Dermis blood vessel endothelial cell (primary cell): ENCODE measurements around the gene ABHD17A. TPM values are rescaled to one million over a fixed set of nuclear protein-coding genes. Genes with fewer than 3 reads are reported as not detected.
A peak's percentile ranks its signal among the peaks of the same experiment; 100 is the strongest.

ENCODE experiments used
- DNase-seq: peaks from one replicate; pipeline ENCODE4 v3.0.0; 2010
- total RNA-seq: library from RNA; depleted of rRNA; stranded (reverse); fragments of >200 nt; gene quantifications from 2 replicates; pipeline ENCODE4 v1.2.3, GENCODE V29; 2014

The ABHD17A gene
- total RNA-seq, 1 donor from 2014 or later, result 142 TPM

DNA sequence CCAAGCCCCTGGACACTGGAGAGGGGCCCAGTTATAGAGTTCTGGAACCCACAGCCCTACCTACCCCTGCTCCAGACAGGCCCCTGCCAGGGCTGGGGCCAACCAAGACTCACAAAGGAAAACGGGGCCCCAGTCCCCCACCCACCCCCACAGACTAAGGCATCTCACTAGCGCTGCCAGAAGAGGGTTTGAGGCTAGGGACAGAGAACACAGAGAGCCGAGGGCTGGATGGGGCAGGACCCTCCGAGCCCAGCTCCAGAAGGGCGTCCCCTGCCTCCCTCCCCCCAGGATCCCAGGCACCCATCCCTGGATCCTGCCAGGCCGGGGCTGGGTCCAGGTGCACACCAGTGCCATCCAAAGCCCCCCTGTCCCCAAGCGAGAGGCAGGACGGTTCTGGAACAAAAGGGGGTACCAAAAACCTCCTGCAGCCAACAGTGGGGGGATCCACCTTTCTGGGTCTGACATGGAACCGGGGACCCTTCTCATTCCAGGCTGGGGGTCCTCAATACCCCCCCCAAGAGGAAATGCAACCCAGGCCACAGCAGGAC lies 32.6 kb downstream of the ABHD17A start:
- no peak for DNase-seq

DNA sequence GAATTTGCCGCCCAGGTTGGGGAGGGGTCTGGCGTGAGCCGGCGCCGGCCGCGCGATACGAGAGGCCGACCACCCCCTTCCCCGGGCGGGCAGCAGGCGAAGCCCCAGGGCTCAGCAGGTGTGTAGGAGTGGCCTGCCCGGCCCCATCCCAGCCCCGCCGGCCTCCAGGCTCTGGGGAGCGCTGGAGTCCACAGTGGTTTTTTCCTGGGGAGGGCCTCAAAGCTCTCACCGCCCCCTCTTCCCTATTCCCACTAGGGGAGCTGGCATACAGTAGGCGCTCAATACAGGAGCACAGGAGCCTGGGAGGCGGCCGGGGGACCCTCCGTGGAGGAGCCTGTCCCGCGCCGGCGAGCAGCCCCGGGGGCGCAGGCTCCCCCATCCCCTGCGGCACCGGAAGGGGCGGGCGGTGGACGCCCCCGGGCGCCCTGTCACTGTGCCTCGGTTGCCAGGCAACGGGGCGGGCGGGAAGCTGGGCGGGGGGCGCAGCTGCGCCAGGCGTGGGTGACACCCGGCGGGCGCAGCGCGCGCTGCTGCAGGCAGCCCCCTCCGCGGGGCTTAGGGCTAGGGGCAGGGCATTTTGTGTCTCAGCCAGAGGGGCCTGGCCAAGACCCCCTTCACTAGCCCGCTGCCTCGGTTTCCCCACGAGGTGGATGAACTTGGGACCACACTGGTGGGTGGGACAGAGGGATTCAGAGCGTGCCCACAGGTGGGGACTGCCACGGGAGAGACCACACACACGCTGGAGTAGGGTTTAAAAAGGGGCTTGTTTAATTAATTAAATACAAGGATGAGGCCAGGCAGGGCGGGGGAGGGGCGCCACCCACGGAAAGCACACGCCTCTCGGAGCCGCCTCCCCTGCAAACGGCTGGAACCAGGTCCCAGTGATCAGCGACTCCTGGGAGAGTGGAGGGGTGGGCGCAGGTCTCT lies 33.4 kb downstream of the ABHD17A start:
- no peak for DNase-seq

DNA sequence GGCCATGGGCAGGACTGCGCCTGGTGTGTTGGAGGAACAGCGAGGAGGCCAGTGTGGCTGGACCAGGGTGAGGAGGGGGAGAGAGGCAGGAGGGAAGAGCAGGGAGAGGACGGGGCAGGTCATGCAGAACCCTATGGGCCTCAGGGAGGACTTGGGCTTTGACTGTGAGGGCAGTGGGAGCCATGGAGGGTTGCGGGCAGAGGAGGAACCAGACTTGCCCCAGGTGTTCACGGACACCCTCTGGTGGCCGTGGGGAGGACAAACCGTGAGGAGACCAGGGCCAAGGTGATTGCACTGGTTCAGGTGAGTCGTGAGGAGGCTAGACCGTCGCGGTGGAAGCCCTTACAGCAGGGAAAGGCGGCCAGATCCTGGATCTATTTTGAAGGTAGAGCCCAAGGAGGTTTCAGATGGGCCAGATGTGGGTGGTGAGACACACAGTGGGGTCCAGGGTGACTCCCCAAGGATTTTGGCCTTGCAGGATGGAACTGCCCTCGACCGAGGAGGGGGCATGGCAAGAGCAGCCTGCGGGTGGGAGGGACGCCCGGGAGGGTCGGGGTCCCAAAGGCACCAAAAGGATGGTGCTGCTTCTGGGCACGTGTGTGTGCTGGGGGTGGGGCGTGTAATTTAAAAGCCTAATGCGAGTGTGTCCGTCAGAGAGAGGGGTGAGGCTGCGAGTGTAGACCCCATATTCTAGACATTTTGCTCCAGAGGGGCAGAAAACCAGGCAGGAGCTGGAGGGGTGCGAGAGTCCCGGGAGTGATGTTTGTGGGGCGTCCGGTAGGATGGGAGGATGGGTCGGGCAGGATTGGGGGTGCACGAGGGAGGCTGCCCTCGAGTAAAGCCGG lies 34.3 kb downstream of the ABHD17A start:
- no peak for DNase-seq

DNA sequence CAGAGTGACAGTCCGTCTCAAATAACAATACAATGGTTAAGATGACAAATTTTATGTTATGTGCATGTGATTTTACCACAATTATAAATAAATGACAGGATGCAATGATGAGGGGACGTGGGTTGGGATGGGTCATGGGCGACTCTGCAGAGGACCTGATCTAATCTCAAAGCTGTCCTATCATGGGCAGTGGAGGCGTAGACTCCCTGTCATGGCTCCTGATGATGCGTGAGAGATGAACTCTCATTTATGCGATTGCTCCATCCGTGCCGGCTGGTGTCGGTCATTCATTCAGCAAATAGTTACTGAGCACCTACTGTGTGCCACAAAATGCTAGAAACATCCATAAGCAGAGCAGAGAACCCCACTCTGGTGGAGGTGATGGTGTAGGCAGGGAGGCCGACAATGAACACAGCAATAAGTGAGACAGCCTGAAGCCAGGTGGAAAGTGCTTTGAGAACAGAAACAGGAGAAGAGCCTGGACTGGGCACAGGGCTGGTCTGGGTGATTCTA lies 35.4 kb downstream of the ABHD17A start:
- DNase-seq, result no peak

DNA sequence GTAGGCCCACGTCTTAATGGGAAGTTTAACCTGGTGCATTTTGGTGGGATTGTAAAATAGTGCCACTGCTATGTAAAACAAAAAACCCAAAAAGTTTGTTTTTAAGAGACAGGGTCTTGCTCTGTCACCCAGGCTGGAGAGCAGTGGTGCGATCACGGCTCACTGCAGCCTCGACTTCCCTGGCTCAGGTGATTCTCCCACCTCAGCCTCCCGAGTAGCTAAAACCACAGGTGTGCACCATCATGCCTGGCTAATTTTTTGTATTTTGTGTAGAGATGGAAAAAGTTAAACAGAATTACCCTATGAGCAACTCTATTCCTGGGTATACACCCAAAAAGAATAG lies 36.2 kb downstream of the ABHD17A start:
- DNase-seq, result no peak

DNA sequence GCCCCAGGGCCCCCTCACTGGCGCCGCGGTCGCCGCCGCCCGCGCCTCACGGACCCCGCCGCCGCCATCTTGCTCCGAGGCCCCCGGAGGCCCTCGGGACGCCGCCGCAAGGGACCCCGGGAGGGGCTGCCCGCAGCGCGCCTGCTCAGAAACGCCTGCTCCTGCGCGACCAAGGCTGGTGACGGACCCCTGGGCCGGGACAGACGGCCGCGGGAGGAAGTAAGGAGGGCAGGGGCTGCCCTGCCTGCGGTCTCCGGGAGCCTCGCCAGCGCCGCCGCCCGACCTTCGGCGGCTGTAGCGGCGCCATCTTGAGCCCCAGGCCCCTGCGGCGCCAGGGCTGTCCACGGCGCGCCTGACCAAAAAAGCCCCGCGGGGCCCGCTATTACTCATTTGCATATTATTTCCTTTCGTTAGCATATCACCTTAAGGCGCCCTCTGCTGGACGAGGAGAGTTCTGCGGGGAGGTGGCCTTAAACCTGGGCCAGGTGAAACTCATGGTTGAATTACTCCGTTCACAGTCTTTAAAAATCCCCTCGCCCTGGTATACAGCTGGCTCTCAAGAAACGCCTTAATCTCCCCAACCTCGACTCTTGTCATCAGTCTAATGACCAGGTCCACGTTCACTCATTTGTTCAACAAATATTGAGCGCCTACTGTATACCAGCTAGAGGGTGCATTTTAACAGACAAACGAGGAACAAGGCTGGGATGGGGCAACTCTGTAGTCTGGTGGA lies 36.7 kb downstream of the ABHD17A start, which contains the start of gene REXO1:
TSS of gene REXO1 (minus strand) at position 85 of the 733 bp plus-strand sequence. CDS start 125 bp downstream, outside the sequence.
- DNase-seq, result peak; percentile 95

DNA sequence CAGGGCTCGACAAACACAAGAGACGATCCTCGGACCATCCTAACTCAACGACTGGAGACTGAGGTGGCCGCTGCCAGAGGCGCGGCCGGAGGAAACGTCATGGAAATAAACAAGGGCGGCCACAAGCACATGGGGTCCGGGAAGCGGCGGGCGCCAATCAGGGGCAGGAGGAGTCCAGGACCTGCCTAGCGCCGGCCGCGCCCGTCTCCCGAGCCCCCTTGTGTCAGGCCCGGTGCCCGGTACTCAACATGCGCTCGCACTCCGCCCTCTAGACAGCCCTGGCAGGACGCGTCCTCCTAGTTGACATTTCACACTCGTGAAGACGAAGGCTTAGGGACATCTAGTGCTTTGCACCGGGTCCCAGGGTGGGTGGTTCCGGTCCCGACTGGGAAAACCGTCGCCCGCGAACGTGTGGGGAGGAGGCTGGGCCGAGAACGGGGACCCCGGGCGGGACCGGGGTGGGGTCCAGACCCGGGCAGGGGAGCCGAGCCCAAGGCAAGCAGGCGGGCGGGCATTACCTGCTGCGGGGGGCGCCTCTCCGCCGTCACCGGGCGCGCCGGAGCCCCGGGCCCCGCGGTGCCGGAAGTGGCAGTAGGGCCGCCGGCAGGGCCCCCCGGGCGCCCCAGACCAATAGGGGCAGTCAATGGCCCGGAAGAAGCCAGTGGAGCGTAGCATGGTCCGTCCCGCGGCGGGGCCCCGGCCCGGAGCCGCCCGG lies 37.5 kb downstream of the ABHD17A start:
- DNase-seq, result peak; percentile 80

DNA sequence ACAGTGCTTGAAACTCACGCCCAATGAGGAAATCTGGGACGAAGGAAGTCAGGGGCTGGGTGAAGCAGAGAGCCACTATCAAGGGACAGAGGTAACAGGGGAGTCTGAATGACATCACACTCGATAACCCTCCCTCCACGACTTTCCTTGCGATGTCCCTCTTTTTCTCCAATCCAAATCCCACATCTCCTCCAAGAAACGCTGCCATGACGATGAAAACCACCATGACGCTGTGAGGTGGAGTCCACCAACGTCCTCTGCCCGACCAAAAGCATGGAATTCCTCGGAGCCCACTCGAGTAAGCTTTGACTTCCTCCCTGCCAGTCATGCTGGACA lies 38.0 kb downstream of the ABHD17A start:
- no peak for DNase-seq

DNA sequence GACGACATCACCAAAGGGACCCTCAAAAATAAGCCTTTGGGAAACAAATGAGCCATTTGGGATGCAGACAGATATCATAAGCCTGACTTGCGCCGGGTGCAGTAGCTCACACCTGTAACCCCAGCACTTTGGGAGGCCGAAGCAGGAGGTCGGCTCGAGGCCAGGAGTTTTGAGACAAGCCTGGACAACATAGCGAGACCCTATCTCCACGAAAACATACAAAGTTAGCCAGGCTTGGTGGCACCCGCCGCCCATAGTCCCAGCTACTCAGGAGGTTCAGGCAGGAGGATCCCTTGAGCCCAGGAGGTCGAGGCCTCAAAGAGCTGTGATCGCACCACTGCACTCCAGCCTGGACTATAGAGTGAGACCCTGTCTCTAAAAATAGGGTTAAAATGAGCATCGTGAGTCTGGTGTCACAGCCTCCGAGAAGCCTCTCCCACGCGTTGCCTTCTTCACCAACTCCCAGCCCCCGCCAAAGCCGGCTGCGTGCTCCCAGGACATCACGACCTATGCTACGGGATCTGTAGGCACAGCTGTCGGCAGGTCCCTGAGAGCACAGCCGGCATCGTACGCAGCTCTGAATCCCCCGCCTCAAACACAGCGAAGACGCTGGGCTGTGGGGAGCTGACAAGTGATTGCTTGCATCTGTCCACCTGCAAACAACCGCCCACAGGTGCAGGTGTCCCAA lies 38.6 kb downstream of the ABHD17A start:
- no peak for DNase-seq

DNA sequence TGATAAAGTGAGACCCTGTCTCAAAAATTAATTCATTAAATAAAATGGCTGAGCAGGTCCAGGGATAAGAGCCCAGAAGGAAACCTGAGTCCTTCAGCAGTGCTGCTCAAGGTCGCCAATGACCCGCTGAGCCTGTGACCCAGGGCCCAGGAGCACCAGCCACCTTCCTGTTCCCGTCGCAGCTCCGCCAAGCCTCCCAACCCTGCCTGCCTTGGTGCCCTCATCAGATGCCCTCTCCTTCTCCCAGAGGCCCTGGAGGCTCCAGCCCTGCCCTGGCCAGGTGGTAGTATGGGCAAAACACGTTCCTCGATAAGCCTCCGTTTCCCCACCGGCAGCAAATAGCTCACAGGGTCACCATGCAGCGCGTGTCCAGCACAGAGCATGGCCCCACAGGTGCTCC lies 39.7 kb downstream of the ABHD17A start:
- no peak for DNase-seq

DNA sequence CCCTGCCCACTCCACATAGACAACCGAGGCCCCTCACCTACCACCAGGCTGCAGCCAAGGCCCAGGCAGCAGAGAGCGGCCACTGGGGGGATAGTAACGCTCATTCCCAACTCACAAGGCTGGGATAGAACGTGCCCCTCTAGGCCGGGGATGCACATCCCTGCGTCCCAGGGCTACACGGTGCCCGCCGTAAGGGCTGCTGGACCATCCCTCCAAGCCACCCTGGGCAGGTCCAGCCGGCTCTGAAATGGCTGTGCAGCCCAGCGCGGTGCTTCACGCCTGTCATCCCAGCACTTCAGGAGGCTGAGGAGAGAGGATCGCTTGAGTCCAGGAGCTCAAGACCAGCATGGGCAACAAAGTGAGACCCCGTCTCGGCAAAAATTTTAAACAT lies 40.2 kb downstream of the ABHD17A start:
- DNase-seq, result no peak

DNA sequence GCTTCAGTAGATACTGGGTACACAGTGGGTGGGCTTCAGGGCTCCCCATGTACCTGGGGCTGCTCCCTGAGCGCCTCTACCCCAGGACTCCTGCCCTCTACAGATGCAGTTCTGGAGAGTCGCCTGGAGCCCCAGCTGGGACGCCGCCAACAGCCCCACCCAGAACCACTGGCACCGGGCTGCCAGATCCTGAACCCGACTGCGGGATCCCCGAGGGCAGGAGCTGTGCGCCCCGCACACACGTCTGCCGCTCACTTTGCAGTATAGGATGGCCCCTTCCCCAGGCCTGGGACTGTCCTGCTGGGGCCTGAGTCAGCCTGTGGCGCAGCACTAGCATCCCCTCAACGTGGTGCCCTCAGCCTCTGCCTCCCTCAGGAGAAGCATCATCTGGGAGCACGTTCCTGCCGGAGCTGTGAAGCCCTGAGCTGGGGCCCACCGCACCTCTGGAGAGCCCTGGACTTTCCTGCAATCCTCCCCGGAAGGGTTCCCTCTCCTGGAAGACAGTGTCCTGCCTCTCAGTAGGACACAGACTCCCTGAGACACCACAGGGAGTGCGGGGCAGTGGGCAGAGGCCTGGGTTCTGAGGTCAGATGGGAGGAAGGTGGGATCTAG lies 40.7 kb downstream of the ABHD17A start:
- no peak for DNase-seq

DNA sequence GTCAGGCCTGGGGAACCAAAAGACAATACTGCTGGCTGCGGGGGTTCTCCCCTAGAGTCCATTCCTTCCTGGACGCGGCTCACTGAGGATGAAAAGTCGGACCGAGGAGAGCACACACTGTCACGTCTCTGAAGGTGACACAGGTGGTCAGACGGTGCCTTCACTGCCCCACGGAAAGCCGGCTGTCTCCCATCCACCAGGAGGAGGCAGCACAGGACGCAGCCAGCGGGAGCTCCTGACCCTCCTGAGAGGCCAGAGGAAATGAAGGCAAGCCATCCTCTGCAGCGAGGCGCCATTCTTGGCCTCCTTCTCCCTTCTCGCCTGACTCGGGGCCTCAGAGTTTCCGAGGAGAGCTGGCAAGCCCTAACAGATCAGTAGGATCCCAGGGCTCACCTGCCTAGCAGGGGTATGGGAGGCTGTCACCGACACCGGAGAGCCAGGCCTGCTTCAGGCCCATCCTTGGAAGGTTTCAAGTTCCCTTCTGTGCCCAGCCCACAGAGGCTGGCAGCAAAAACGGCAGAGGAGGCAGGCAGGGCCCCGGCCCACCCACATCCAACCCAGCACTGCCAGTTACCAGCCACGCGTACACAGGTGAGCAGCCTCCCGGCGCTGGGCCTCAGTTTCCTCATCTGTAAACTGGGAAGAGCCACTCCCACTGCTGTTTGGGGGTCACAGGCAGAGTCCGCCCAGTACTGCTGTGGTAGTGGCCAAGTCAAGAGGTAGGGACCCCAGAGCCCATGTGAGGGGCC lies 41.5 kb downstream of the ABHD17A start:
- peak; percentile 57 for DNase-seq

DNA sequence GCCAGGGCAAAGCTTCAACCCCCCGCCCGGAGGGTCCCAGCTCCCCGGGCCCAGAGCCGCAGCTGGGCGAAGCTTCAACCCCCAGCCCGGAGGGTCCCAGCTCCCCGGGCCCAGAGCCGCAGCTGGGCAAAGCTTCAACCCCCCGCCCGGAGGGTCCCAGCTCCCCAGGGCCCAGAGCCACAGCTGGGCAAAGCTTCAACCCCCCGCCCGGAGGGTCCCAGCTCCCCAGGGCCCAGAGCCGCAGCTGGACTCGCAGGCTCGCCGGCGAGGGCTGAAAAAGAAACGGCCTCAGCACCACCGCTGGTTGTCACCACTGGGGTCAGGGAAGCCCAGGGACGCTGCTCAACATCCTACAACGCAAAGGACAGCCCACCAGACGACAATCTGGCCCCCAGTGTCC lies 42.2 kb downstream of the ABHD17A start:
- DNase-seq, result no peak

DNA sequence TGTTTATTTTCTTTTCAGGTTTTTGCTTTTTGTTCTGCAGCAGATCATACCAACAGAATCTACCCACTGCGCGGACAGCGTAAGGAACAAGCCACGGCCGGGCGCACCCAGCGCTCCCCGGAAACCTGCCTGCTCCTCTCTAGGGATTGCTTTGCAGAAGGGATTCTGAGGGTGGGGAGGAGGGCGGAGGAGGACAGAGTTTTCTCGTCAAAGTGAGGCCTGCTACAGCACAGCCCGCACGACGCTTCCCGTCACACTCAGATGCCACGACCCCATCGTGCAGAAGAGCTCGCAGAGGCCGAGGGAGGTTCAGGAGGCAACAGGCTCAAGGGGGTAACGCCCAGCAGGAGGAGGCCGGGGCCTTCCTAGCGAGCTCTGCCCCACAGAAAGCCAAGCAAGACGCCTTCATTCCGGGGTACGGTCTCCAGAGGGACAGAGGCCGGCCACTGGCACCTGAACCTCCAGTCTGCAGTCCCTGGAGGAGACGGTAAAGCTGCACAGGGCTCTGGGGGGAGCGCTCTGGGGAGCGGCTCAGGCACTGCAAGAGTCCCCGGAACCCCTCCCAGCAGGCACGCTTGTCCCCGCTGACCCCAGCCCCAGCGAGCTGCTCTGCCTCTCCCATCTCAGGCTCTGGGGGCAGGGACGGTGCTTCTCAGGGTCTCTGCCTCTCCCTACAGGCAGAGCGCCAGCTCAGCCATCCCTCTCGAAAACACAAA lies 43.9 kb downstream of the ABHD17A start:
- DNase-seq, result no peak

DNA sequence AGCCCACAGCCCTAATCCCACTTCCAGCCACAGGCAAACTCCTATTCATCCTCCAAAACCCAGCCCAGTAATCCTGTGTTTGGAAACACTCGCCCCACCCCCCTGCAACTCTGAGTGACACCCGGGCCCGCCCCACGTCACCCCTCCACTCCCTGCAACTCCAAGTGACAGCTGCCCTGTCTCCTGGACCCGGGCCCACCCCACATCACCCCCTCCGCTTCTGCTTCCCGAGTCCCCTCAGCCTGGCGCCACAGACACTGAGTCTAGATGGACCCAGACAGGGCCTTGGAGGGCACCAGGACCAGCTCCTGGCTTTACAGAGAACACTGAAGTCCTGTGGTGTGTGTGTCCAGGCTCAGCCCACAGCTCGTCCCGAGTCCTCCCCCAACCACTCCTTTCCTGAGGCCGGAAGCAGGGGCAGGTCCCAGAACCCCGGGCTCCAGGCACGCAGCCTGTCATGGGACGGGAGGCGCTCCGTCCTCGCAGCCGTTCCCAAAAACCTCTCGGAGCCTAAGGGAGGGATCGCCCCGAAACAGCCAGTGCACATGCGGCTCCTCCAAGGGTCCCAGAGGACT lies 44.7 kb downstream of the ABHD17A start:
- peak; percentile 73 for DNase-seq

DNA sequence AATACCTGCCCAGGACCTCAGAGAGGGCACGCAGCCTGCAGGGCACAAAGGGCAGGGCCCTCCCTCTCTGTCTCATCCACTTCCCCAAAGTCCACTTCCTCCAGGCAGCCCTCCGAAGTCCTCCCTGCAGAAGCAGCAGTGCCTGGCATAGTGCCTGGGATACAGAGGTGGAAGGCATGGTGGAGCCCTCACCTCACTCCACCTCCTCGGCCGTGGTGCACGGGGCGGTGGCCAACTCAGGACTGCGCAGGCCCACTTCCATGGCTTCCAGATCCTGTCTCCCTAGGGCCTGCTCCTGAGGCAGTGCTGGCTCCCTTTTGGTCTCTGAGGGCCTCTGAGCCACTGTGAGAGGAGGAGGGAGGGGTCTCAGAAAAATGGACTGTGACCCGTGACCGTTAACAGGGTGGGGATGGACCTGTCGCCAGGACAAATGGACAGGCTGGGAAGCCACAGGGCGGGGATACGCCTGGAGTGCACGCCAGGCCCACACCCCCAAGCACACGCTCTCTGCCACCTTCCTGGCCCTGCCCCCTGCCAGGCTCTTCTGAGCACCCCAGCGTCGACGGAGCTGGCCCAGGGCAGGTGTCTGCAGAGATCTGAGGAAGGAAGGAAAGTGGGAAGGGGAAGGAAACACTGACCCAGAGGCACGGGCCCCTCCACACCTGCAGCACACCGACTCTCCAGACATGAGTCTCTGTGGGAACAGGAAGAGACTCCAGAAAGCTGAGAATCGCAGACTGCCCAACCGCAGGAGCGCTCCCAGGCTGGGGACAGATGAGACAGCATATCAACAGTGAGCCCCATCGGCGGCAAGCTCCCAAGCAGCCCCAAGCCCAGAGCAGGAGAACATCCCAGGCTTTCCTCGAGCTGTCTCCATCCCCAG lies 45.4 kb downstream of the ABHD17A start:
- no peak for DNase-seq

DNA sequence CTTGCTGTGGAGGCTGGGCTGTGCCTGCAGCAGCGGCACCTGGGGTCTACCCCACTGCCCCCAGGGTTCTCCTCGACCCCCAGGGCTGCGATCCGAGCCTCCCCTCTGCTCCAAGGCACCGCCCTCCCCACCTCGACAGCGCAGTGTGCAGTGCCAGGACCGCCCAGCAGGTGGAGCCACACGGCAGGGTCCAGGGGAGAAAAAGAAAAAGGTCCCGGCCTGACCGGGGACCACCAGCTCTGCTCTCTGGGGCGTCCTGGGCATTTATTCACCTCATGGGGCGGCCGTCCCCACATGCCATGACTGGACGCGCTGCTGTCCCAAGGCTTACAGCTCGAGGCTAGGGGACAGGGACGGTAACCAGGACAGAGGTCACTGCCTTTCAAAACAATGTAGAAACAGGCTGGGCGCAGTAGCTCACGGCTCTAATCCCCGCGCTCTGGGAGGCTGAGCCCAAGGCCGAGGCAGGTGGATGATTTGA lies 47.6 kb downstream of the ABHD17A start:
- peak; percentile 70 for DNase-seq
